ENCODE results near the gene CHST9. TPM values are rescaled to one million over a fixed set of nuclear protein-coding genes. Genes with fewer than 3 reads are reported as not detected.

Gene CHST9
- total and polyA plus RNA-seq, 2 of the 4 experiments (the other 2 are of a cell fraction) = not detected

DNA sequence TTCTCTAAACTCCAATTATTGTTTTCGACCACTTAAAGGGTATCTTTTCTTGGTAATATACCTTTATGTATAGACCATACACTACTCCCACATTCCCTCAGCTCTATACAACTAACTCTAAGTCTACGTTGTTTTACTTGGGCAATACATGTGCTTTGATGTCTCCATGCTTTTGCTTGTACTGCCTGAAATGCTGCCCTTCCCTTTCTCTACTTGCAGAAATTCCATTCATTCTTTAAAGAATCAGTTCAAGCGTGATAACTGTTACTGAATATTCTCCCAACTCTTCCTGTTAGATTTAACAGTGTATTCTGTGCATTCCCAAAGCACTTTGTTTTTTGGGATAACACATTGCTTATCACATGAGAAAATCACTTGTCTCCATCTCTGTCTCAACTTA, 162.6 kb downstream of the CHST9 start:
- H4K91ac ChIP-seq (ENCODE audit: insufficient read depth, low read depth, low read length) = no peak overlapping the region
- H3K18ac ChIP-seq (ENCODE audit: low read depth, low read length) = no peak overlapping the region
- no peaks in the 10 kb centered on the region for H3K4me1 ChIP-seq (ENCODE audit: control insufficient read depth, insufficient read depth, low read length)
- H3K27me3 ChIP-seq (ENCODE audit: control insufficient read depth, insufficient read depth, low read length) = no peaks in the 10 kb centered on the region
- no peak overlapping the region for H2AK9ac ChIP-seq (replicated peaks; ENCODE audit: low read depth, low read length, poor library complexity)
- H2BK5ac ChIP-seq (ENCODE audit: low read depth, low read length, poor library complexity, severe bottlenecking) = no peak overlapping the region
- H3K9me1 ChIP-seq (ENCODE audit: insufficient read depth, low read length) = no peaks in the 10 kb centered on the region
- H3K4me3 ChIP-seq (ENCODE audit: insufficient read depth, low read depth, low read length) = no peak overlapping the region
- in situ Hi-C loops (cut with MboI; ENCODE audit: low sequenced_read_pairs) (no loop called here), intact Hi-C loops (cut with micrococcal nuclease) (no loop called here), dilution Hi-C loops (cut with HindIII; ENCODE audit: low sequenced_read_pairs, unreplicated experiment) (no loop called here)
- TF ChIP-seq RFX5 (IDR thresholded peaks at IDR 0.05; ENCODE audit: low read depth, low read length) (no peak), USF2 (IDR thresholded peaks at IDR 0.05; ENCODE audit: low read depth, low read length) (no peak), RCOR1 (IDR thresholded peaks at IDR 0.05; ENCODE audit: insufficient replicate concordance, low read length) (no peak), CEBPB (IDR thresholded peaks at IDR 0.05; ENCODE audit: low read depth, low read length) (no peak), MAFK (IDR thresholded peaks at IDR 0.05; ENCODE audit: low read depth, low read length) (no peak), CTCF (conservative IDR thresholded peaks at IDR 0.05; ENCODE audit: low read depth, low read length) (no peak), RAD21 (IDR thresholded peaks at IDR 0.05; ENCODE audit: low read length) (no peak), CHD1 (IDR thresholded peaks at IDR 0.05; ENCODE audit: low read depth, low read length) (no peak), BHLHE40 (IDR thresholded peaks at IDR 0.05; ENCODE audit: low read depth, low read length) (no peak), NFE2L2 (IDR thresholded peaks at IDR 0.05; ENCODE audit: low read depth, low read length) (no peak), FOS (IDR thresholded peaks at IDR 0.05; ENCODE audit: low read depth, low read length) (no peak), MXI1 (IDR thresholded peaks at IDR 0.05; ENCODE audit: borderline replicate concordance, low read depth, low read length) (no peak), SMC3 (IDR thresholded peaks at IDR 0.05; ENCODE audit: low read depth, low read length) (no peak), MAZ (IDR thresholded peaks at IDR 0.05; ENCODE audit: borderline replicate concordance, low read depth, low read length) (no peak), POLR2A (IDR thresholded peaks at IDR 0.05; ENCODE audit: low read depth, low read length) (no peak)
- TF ChIP-seq, protein P1, sequence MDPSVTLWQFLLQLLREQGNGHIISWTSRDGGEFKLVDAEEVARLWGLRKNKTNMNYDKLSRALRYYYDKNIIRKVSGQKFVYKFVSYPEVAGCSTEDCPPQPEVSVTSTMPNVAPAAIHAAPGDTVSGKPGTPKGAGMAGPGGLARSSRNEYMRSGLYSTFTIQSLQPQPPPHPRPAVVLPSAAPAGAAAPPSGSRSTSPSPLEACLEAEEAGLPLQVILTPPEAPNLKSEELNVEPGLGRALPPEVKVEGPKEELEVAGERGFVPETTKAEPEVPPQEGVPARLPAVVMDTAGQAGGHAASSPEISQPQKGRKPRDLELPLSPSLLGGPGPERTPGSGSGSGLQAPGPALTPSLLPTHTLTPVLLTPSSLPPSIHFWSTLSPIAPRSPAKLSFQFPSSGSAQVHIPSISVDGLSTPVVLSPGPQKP (IDR thresholded peaks at IDR 0.05; ENCODE audit: borderline replicate concordance, low read depth, low read length) = no peak
- H4K8ac ChIP-seq (ENCODE audit: low read depth in 2 of 2, low read length in 2 of 2) = no peak overlapping the region
- H2AFZ ChIP-seq (replicated peaks; ENCODE audit: low read length, poor library complexity) = no peak overlapping the region
- H3K9me3 ChIP-seq (ENCODE audit: control insufficient read depth, insufficient read depth, low read length) = no peaks in the 10 kb centered on the region
- H3K4ac ChIP-seq (ENCODE audit: low read depth, low read length) = no peak overlapping the region
- no peak overlapping the region for H2AK5ac ChIP-seq (ENCODE audit: low read depth, low read length)
- ChIA-PET POLR2A (ENCODE audit: unreplicated experiment) (no interaction called here), CTCF (no interaction called here)
- no peak overlapping the region for H3K23ac ChIP-seq (ENCODE audit: low read depth, low read length)
- no peaks in the 10 kb centered on the region for H3K36me3 ChIP-seq (ENCODE audit: control insufficient read depth, insufficient read depth, low read length)
- no peak overlapping the region for H3K14ac ChIP-seq (replicated peaks; ENCODE audit: low read depth, low read length)
- no peaks in the 10 kb centered on the region for H4K20me1 ChIP-seq (ENCODE audit: insufficient read depth, low read length)
- H3K4me2 ChIP-seq (ENCODE audit: low read depth, low read length) = no peak overlapping the region
- no peak overlapping the region for H3K56ac ChIP-seq (ENCODE audit: extremely low read depth, insufficient read depth, low read length)
- no peak overlapping the region for H2BK120ac ChIP-seq (ENCODE audit: low read depth, low read length)
- no peaks in the 10 kb centered on the region for H3K79me1 ChIP-seq (ENCODE audit: low read depth in 1 of 2, low read length in 2 of 2)
- H3K27ac ChIP-seq (ENCODE audit: insufficient read depth, low read length) = no peak overlapping the region
- WGBS, 2 experiments (ENCODE audit: extremely low coverage in 2 of 2, insufficient read length in 1 of 2) = 0% methylated on average over 1 of the region's 3 CpGs; no CpG with 5 or more reads in 1 of the 2 experiments
- H4K5ac ChIP-seq (ENCODE audit: low read depth, low read length) = no peak overlapping the region
- no peak overlapping the region for H3K9ac ChIP-seq (ENCODE audit: low read depth, low read length)
- no peak overlapping the region for H2BK20ac ChIP-seq (ENCODE audit: low read depth, low read length)
- no TSS peak for BruUV-seq (replicated peaks)
- DNase-seq = no peak
- ATAC-seq (ENCODE audit: low read depth) = no peak
- no peak overlapping the region for H2BK15ac ChIP-seq (ENCODE audit: low read depth, low read length)

Measured in IMR-90 (cell line).